ENCODE results near the gene ULK2.

Gene ULK2

GRCh38 chr17:19750835-19751234, 116.9 kb downstream of the ULK2 start:
- Histone ChIP-seq H3K79me2 (ENCODE audit: control insufficient read depth, insufficient read depth, low read length, poor library complexity) (no peaks in the 10 kb centered on the region), H3K4me2 (ENCODE audit: low read length) (no peak overlapping the region), H2AFZ (ENCODE audit: insufficient read depth, low read length, poor library complexity) (no peak overlapping the region), H3K27ac (ENCODE audit: low read depth, low read length) (no peak overlapping the region), H2AK5ac (ENCODE audit: low read length) (no peak overlapping the region), H3K9ac (ENCODE audit: low read length) (no peak overlapping the region), H2BK120ac (ENCODE audit: insufficient read depth, low read length, poor library complexity) (no peak overlapping the region), H3K4me1 (ENCODE audit: control insufficient read depth in 1 of 2, insufficient read depth in 2 of 2, low read length in 2 of 2) (no peaks in the 10 kb centered on the region), H4K91ac (ENCODE audit: low read depth, low read length) (no peak overlapping the region), H3K23ac (ENCODE audit: low read length) (no peak overlapping the region), H4K12ac (ENCODE audit: low read depth, low read length) (no peak overlapping the region), H3K36me3 (ENCODE audit: control insufficient read depth in 1 of 2, insufficient read depth in 2 of 2, low read length in 2 of 2) (no peaks in the 10 kb centered on the region), H3K27me3 (ENCODE audit: insufficient read depth, low read length) (no peaks in the 10 kb centered on the region), H3K14ac (ENCODE audit: low read length) (no peak overlapping the region), H2BK12ac (ENCODE audit: low read length) (no peak overlapping the region), H3K4ac (ENCODE audit: low read depth, low read length) (no peak overlapping the region), H2BK5ac (ENCODE audit: low read depth, low read length, poor library complexity) (no peak overlapping the region), H4K8ac (ENCODE audit: low read depth, low read length) (no peak overlapping the region), H3K9me3 (ENCODE audit: insufficient read depth, low read depth, low read length) (peaks cover 6% of the 10 kb centered on the region), H3K79me1 (ENCODE audit: low read length) (no peaks in the 10 kb centered on the region), H3K4me3 (ENCODE audit: low read depth, low read length) (peak overlapping the region; percentile 47), H3K18ac (ENCODE audit: low read length) (no peak overlapping the region)
- DNase-seq, result no peak
- WGBS (ENCODE audit: extremely low coverage, insufficient coverage, insufficient read length), result no CpG with 5 or more reads among the region's 3 CpGs

- Histone ChIP-seq H3K9me3 (ENCODE audit: insufficient read depth, low read depth, low read length) (peaks cover 6% of the 10 kb centered on the region), H2AFZ (ENCODE audit: insufficient read depth, low read length, poor library complexity) (no peak overlapping the region), H2AK5ac (ENCODE audit: low read length) (no peak overlapping the region), H3K4me3 (ENCODE audit: low read depth, low read length) (no peak overlapping the region), H3K14ac (ENCODE audit: low read length) (no peak overlapping the region), H3K27ac (ENCODE audit: low read depth, low read length) (no peak overlapping the region), H3K4me1 (ENCODE audit: control insufficient read depth in 1 of 2, insufficient read depth in 2 of 2, low read length in 2 of 2) (no peaks in the 10 kb centered on the region), H3K4ac (ENCODE audit: low read depth, low read length) (no peak overlapping the region), H3K9ac (ENCODE audit: low read length) (no peak overlapping the region), H3K4me2 (ENCODE audit: low read length) (no peak overlapping the region), H4K12ac (ENCODE audit: low read depth, low read length) (no peak overlapping the region), H3K79me1 (ENCODE audit: low read length) (no peaks in the 10 kb centered on the region), H2BK5ac (ENCODE audit: low read depth, low read length, poor library complexity) (no peak overlapping the region), H4K91ac (ENCODE audit: low read depth, low read length) (no peak overlapping the region), H4K8ac (ENCODE audit: low read depth, low read length) (no peak overlapping the region), H3K18ac (ENCODE audit: low read length) (no peak overlapping the region), H3K23ac (ENCODE audit: low read length) (no peak overlapping the region), H3K36me3 (ENCODE audit: control insufficient read depth in 1 of 2, insufficient read depth in 2 of 2, low read length in 2 of 2) (no peaks in the 10 kb centered on the region), H2BK12ac (ENCODE audit: low read length) (no peak overlapping the region), H2BK120ac (ENCODE audit: insufficient read depth, low read length, poor library complexity) (no peak overlapping the region), H3K79me2 (ENCODE audit: control insufficient read depth, insufficient read depth, low read length, poor library complexity) (no peaks in the 10 kb centered on the region), H3K27me3 (ENCODE audit: insufficient read depth, low read length) (no peaks in the 10 kb centered on the region)
- WGBS (ENCODE audit: extremely low coverage, insufficient coverage, insufficient read length), result no CpG with 5 or more reads among the region's 9 CpGs
- no peak for DNase-seq
Measured at GRCh38 chr17:19750020-19750572, 117.6 kb downstream of the ULK2 start.

- Histone ChIP-seq H2BK5ac (ENCODE audit: low read depth, low read length, poor library complexity) (no peak overlapping the region), H4K8ac (ENCODE audit: low read depth, low read length) (no peak overlapping the region), H3K14ac (ENCODE audit: low read length) (no peak overlapping the region), H3K27ac (ENCODE audit: low read depth, low read length) (no peak overlapping the region), H3K23ac (ENCODE audit: low read length) (no peak overlapping the region), H2AK5ac (ENCODE audit: low read length) (no peak overlapping the region), H3K79me1 (ENCODE audit: low read length) (peaks cover 2% of the 10 kb centered on the region), H3K18ac (ENCODE audit: low read length) (no peak overlapping the region), H3K4me3 (ENCODE audit: low read depth, low read length) (no peak overlapping the region), H3K9ac (ENCODE audit: low read length) (no peak overlapping the region), H2AFZ (ENCODE audit: insufficient read depth, low read length, poor library complexity) (no peak overlapping the region), H3K36me3 (ENCODE audit: control insufficient read depth in 1 of 2, insufficient read depth in 2 of 2, low read length in 2 of 2) (no peaks in the 10 kb centered on the region), H3K9me3 (ENCODE audit: insufficient read depth, low read depth, low read length) (peaks cover 6% of the 10 kb centered on the region), H2BK12ac (ENCODE audit: low read length) (no peak overlapping the region), H3K4ac (ENCODE audit: low read depth, low read length) (no peak overlapping the region), H3K27me3 (ENCODE audit: insufficient read depth, low read length) (no peaks in the 10 kb centered on the region), H3K4me2 (ENCODE audit: low read length) (no peak overlapping the region), H2BK120ac (ENCODE audit: insufficient read depth, low read length, poor library complexity) (no peak overlapping the region), H3K79me2 (ENCODE audit: control insufficient read depth, insufficient read depth, low read length, poor library complexity) (no peaks in the 10 kb centered on the region), H3K4me1 (ENCODE audit: control insufficient read depth in 1 of 2, insufficient read depth in 2 of 2, low read length in 2 of 2) (peaks cover 0 to 4% of the 10 kb centered on the region in 2 experiments), H4K12ac (ENCODE audit: low read depth, low read length) (no peak overlapping the region), H4K91ac (ENCODE audit: low read depth, low read length) (no peak overlapping the region)
- no peak for DNase-seq
- WGBS (ENCODE audit: extremely low coverage, insufficient coverage, insufficient read length), result no CpG with 5 or more reads among the region's 13 CpGs
Measured at GRCh38 chr17:19748807-19749193, 118.9 kb downstream of the ULK2 start.

- Histone ChIP-seq H3K14ac (ENCODE audit: low read length) (no peak within 1 kb of the TSS), H3K4ac (ENCODE audit: low read depth, low read length) (no peak within 1 kb of the TSS), H2BK5ac (ENCODE audit: low read depth, low read length, poor library complexity) (no peak within 1 kb of the TSS), H3K23ac (ENCODE audit: low read length) (no peak within 1 kb of the TSS), H3K18ac (ENCODE audit: low read length) (no peak within 1 kb of the TSS), H3K4me3 (ENCODE audit: low read depth, low read length) (no peak within 1 kb of the TSS), H3K27me3 (ENCODE audit: insufficient read depth, low read length) (no peaks in the 10 kb centered on the region), H3K9me3 (ENCODE audit: insufficient read depth, low read depth, low read length) (peaks cover 6% of the 10 kb centered on the region), H3K4me2 (ENCODE audit: low read length) (no peak within 1 kb of the TSS), H3K79me1 (ENCODE audit: low read length) (peaks cover 2% of the 10 kb centered on the region), H2AK5ac (ENCODE audit: low read length) (no peak within 1 kb of the TSS), H2AFZ (ENCODE audit: insufficient read depth, low read length, poor library complexity) (no peak within 1 kb of the TSS), H4K8ac (ENCODE audit: low read depth, low read length) (no peak within 1 kb of the TSS), H2BK120ac (ENCODE audit: insufficient read depth, low read length, poor library complexity) (no peak within 1 kb of the TSS), H3K79me2 (ENCODE audit: control insufficient read depth, insufficient read depth, low read length, poor library complexity) (no peaks in the 10 kb centered on the region), H3K36me3 (ENCODE audit: control insufficient read depth in 1 of 2, insufficient read depth in 2 of 2, low read length in 2 of 2) (no peaks in the 10 kb centered on the region), H3K9ac (ENCODE audit: low read length) (no peak within 1 kb of the TSS), H3K4me1 (ENCODE audit: control insufficient read depth in 1 of 2, insufficient read depth in 2 of 2, low read length in 2 of 2) (peaks cover 0 to 4% of the 10 kb centered on the region in 2 experiments), H4K12ac (ENCODE audit: low read depth, low read length) (no peak within 1 kb of the TSS), H2BK12ac (ENCODE audit: low read length) (no peak within 1 kb of the TSS), H4K91ac (ENCODE audit: low read depth, low read length) (no peak within 1 kb of the TSS), H3K27ac (ENCODE audit: low read depth, low read length) (no peak within 1 kb of the TSS)
- no CpG with 5 or more reads among the region's 25 CpGs for WGBS (ENCODE audit: extremely low coverage, insufficient coverage, insufficient read length)
- no peak for DNase-seq
Measured at GRCh38 chr17:19747829-19748806, 119.6 kb downstream of the ULK2 start, which contains the start of gene ALDH3A1. TSS of gene ALDH3A1 (minus strand) at chr17:19748298. CDS start at chr17:19745129, 3,169 bp downstream.

Data from trophoblast cell (in vitro differentiated cells and primary cell).